Measurements from ENCODE around the gene ZGPAT.
"Not testable (repeated sequence)": the region's sequence is repeated elsewhere in the genome, so short reads cannot be mapped to it uniquely, and the experiment has no call there.

Gene ZGPAT

DNA sequence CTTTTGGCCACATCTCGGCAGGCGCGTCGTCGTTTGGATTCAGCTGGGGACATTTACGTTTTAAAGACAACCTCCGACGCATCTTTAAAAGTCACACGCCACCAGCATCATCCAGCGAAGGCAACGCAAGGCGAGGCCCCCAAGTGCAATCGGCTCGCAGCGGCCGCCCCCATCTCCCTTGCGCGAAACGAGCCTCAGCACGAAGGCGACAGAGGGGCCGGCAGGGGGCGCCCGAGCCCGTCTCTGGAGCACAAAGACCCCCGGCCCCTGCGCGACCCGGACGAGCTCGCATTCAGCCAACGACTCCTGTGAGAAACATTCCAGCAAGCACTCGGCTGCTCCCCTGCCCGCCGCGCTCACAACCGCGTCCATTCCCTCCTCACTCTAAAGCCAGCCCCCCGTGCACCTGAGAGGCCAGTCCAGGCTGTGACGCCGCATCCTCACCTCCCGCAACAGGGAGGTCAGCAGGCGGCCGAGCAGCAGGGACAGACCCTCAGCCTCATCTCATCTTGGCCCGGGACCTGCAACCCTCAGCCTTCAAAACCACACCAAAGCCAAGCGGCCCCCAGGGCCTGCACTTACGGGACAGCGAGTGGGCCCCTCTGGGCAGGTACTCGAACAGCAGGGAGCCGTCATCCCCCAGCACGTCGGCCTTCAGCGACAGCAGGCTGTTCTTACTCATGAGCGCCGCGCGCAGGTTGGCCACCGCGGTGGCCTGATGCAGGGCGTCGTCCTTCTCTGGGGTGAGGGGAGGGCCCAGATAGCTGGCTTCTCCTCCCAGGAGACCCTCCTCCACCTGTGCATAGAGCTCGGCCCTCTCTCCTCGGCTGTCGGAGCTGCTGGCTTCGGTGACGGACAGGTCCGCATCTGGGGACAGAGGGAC, 67.5 kb downstream of the ZGPAT start:
- no peak overlapping the region for H3K4me3 ChIP-seq (IDR thresholded peaks at IDR 0.05; ENCODE audit: insufficient read depth, low read depth, low read length)
- H2AFZ ChIP-seq (ENCODE audit: low read depth), result no peak overlapping the region
- peaks cover 62% of the 10 kb centered on the region; the same call in 1 of the 2 replicates for H3K27me3 ChIP-seq (ENCODE audit: insufficient read depth, low read depth)
- H3K4me2 ChIP-seq, result no peak overlapping the region
- no peak overlapping the region for H3K9ac ChIP-seq
- no peaks in the 10 kb centered on the region for H3K4me1 ChIP-seq (ENCODE audit: low read depth, poor library complexity, severe bottlenecking)
- no peaks in the 10 kb centered on the region for H3K79me2 ChIP-seq (ENCODE audit: insufficient read depth, low read depth)
- no peaks in the 10 kb centered on the region for H4K20me1 ChIP-seq (ENCODE audit: insufficient read depth)
- H3K27ac ChIP-seq, result no peak overlapping the region
- TF ChIP-seq CTCF (conservative IDR thresholded peaks at IDR 0.05; ENCODE audit: low read depth, low read length), result no peak
- H3K36me3 ChIP-seq (ENCODE audit: insufficient read depth), result no peaks in the 10 kb centered on the region

GRCh38 chr20:63776875-63777274, 69.0 kb downstream of the ZGPAT start:
- not testable (repeated sequence) for H3K9ac ChIP-seq; H3K4me2 ChIP-seq; H2AFZ ChIP-seq (ENCODE audit: low read depth); H3K36me3 ChIP-seq (ENCODE audit: insufficient read depth); H4K20me1 ChIP-seq (ENCODE audit: insufficient read depth); H3K79me2 ChIP-seq (ENCODE audit: insufficient read depth, low read depth); H3K27ac ChIP-seq; H3K4me1 ChIP-seq (ENCODE audit: low read depth, poor library complexity, severe bottlenecking); H3K4me3 ChIP-seq (IDR thresholded peaks at IDR 0.05; ENCODE audit: insufficient read depth, low read depth, low read length)
- H3K27me3 ChIP-seq (ENCODE audit: insufficient read depth, low read depth), result peaks cover 47% of the 10 kb centered on the region; the same call in 1 of the 2 replicates

- Histone ChIP-seq H3K36me3 (ENCODE audit: insufficient read depth) (no peaks in the 10 kb centered on the region), H4K20me1 (ENCODE audit: insufficient read depth) (no peaks in the 10 kb centered on the region), H3K27ac (no peak overlapping the region), H3K4me2 (no peak overlapping the region), H3K9ac (no peak overlapping the region), H3K27me3 (ENCODE audit: insufficient read depth, low read depth) (peaks cover 46% of the 10 kb centered on the region), H2AFZ (ENCODE audit: low read depth) (no peak overlapping the region), H3K4me1 (ENCODE audit: low read depth, poor library complexity, severe bottlenecking) (peaks cover 8% of the 10 kb centered on the region), H3K79me2 (ENCODE audit: insufficient read depth, low read depth) (no peaks in the 10 kb centered on the region), H3K4me3 (IDR thresholded peaks at IDR 0.05; ENCODE audit: insufficient read depth, low read depth, low read length) (no peak overlapping the region)
- no peak for TF ChIP-seq CTCF (conservative IDR thresholded peaks at IDR 0.05; ENCODE audit: low read depth, low read length)
Measured at GRCh38 chr20:63777614-63778013, 69.8 kb downstream of the ZGPAT start.

DNA sequence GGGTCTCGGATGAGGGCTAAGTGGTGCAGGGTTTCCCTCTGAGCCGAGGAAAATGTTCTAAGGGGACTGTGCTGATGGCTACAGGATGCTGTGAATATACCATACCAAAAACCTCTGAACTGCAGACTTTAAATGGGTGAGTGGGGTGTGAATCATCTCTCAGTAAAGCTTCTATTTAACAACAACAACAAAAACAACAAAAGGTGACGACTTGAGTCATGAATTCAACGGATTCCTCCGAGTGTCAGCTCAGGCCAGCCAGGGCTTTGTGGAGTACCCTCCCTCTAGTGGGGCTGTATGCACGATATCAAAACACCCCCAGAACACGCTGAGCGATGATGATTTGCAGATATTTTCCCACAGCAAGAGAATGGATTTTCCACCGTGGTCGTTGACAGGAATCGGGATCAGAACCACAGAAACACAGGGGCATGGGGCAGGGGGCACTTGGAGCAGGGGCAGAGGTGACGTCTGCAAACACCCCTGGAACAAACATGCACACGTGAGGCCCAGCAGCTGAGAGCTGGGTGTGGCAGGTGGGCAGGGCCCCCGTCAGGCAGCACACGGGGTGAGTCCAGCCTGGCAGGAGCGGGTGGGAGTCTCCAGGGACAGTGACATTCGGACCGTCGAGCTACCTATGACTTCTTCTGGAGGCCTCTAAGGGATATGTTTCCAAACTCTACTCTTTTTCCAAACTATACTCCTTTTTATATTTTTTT, 70.4 kb downstream of the ZGPAT start:
- peaks cover 8% of the 10 kb centered on the region for H3K4me1 ChIP-seq (ENCODE audit: low read depth, poor library complexity, severe bottlenecking)
- peaks cover 42% of the 10 kb centered on the region for H3K27me3 ChIP-seq (ENCODE audit: insufficient read depth, low read depth)
- no peak overlapping the region for H3K4me3 ChIP-seq (IDR thresholded peaks at IDR 0.05; ENCODE audit: insufficient read depth, low read depth, low read length)
- H2AFZ ChIP-seq (ENCODE audit: low read depth), result no peak overlapping the region
- no peak overlapping the region for H3K4me2 ChIP-seq
- no peak overlapping the region for H3K27ac ChIP-seq
- H3K79me2 ChIP-seq (ENCODE audit: insufficient read depth, low read depth), result no peaks in the 10 kb centered on the region
- no peaks in the 10 kb centered on the region for H3K36me3 ChIP-seq (ENCODE audit: insufficient read depth)
- TF ChIP-seq CTCF (conservative IDR thresholded peaks at IDR 0.05; ENCODE audit: low read depth, low read length), result no peak
- no peak overlapping the region for H3K9ac ChIP-seq
- H4K20me1 ChIP-seq (ENCODE audit: insufficient read depth), result no peaks in the 10 kb centered on the region

Measured in KMS-11 (cell line).